GM18870 (cell line): ENCODE results near the gene DROSHA.
"Not testable (repeated sequence)": the region's sequence is repeated elsewhere in the genome, so short reads cannot be mapped to it uniquely, and the experiment has no call there.

Experiments used
- ATAC-seq: cut with Tn5 transposase; IDR thresholded peaks from one replicate; pipeline ENCODE4 v1.9.1; 2021; ENCODE audit warnings: moderate library complexity; ENCODE audit not compliant: unreplicated experiment

The DROSHA gene

GRCh38 chr5:31385774-31386537, 145.9 kb downstream of the DROSHA start:
- ATAC-seq = no peak

- ATAC-seq = no peak
These were observed 148.2 kb downstream of the DROSHA start for GRCh38 chr5:31383734-31384133.

- ATAC-seq = peak; percentile 72
These were observed 149.6 kb downstream of the DROSHA start for GRCh38 chr5:31382051-31382878.

GRCh38 chr5:31381299-31381698, 150.6 kb downstream of the DROSHA start:
- ATAC-seq = no peak

- ATAC-seq = no peak
These were observed 151.8 kb downstream of the DROSHA start for GRCh38 chr5:31380049-31380448.

GRCh38 chr5:31378838-31379237, 153.1 kb downstream of the DROSHA start:
- ATAC-seq = no peak

GRCh38 chr5:31378136-31378535, 153.8 kb downstream of the DROSHA start:
- no peak for ATAC-seq

GRCh38 chr5:31377274-31377946, 154.5 kb downstream of the DROSHA start:
- no peak for ATAC-seq

GRCh38 chr5:31375999-31376720, 155.7 kb downstream of the DROSHA start:
- no peak for ATAC-seq

- ATAC-seq = no peak
These were observed 159.8 kb downstream of the DROSHA start for GRCh38 chr5:31372124-31372523.

GRCh38 chr5:31366941-31367340, 165.0 kb downstream of the DROSHA start:
- ATAC-seq = no peak

- no peak for ATAC-seq
These were observed 166.1 kb downstream of the DROSHA start for GRCh38 chr5:31365776-31366175.

- ATAC-seq = no peak
These were observed 166.8 kb downstream of the DROSHA start for GRCh38 chr5:31364881-31365636.

- no peak for ATAC-seq
These were observed 168.8 kb downstream of the DROSHA start for GRCh38 chr5:31362931-31363568.

- ATAC-seq = no peak
These were observed 169.4 kb downstream of the DROSHA start for GRCh38 chr5:31362529-31362900.

GRCh38 chr5:31361704-31362528, 170.0 kb downstream of the DROSHA start:
- not testable (repeated sequence) for ATAC-seq

- no peak for ATAC-seq
These were observed 170.7 kb downstream of the DROSHA start for GRCh38 chr5:31361234-31361633.

- no peak for ATAC-seq
These were observed 172.1 kb downstream of the DROSHA start for GRCh38 chr5:31359839-31360238.

- no peak for ATAC-seq
These were observed 174.9 kb downstream of the DROSHA start for GRCh38 chr5:31357038-31357437.
